Muscle layer of duodenum (tissue), 2 donors: ENCODE data around the gene TBX1.
"Not testable (repeated sequence)": the region's sequence is repeated elsewhere in the genome, so short reads cannot be mapped to it uniquely, and the experiment has no call there.

Source experiments
- H3K27ac ChIP-seq: one replicate; pipeline ENCODE4 v1.7.0; 2013; ENCODE audit warnings: mild to moderate bottlenecking, low read length
- H3K27me3 ChIP-seq: one replicate; pipeline ENCODE4 v1.7.0; 2013; ENCODE audit warnings: low read depth, mild to moderate bottlenecking, control low read depth, low read length
- H3K36me3 ChIP-seq, 2 donors: one replicate each; pipeline ENCODE4 v1.7.0; 2013; ENCODE audit warnings: low read length in 2 of 2, control low read depth in 1 of 2, mild to moderate bottlenecking in 1 of 2; ENCODE audit not compliant: insufficient read depth in 2 of 2, control insufficient read depth in 1 of 2
- H3K4me1 ChIP-seq, 2 donors: one replicate each; pipeline ENCODE4 v1.7.0; 2013; ENCODE audit warnings: low read length in 2 of 2, mild to moderate bottlenecking in 2 of 2, control low read depth in 1 of 2, moderate library complexity in 1 of 2; ENCODE audit not compliant: insufficient read depth in 2 of 2, control insufficient read depth in 1 of 2
- H3K4me3 ChIP-seq, 2 donors: one replicate each; pipeline ENCODE4 v1.7.0; 2013; ENCODE audit warnings: low read length in 2 of 2, low read depth in 1 of 2, mild to moderate bottlenecking in 1 of 2
- H3K9me3 ChIP-seq, 2 donors: one replicate each; pipeline ENCODE4 v1.7.0; 2013; ENCODE audit warnings: low read length in 2 of 2, control low read depth in 1 of 2, mild to moderate bottlenecking in 1 of 2; ENCODE audit not compliant: control insufficient read depth in 1 of 2
- donor health status: healthy.

The TBX1 gene

GRCh38 chr22:19772422-19772672 lies 11.8 kb downstream of the TBX1 start:
- peaks cover 0 to 3% of the 10 kb centered on the region in 2 donors for H3K4me1 ChIP-seq
- no peak overlapping the region for H3K27ac ChIP-seq
- H3K36me3 ChIP-seq: no peaks in the 10 kb centered on the region
- H3K27me3 ChIP-seq: peaks cover 24% of the 10 kb centered on the region
- no peaks in the 10 kb centered on the region for H3K9me3 ChIP-seq
- H3K4me3 ChIP-seq: no peak overlapping the region

GRCh38 chr22:19772673-19773469 lies 12.3 kb downstream of the TBX1 start:
- Histone ChIP-seq H3K4me1 (no peaks in the 10 kb centered on the region), H3K27me3 (peaks cover 23% of the 10 kb centered on the region), H3K4me3 (no peak overlapping the region), H3K27ac (no peak overlapping the region), H3K36me3 (no peaks in the 10 kb centered on the region), H3K9me3 (no peaks in the 10 kb centered on the region)

GRCh38 chr22:19773470-19774040 lies 13.0 kb downstream of the TBX1 start:
- Histone ChIP-seq H3K36me3 (no peaks in the 10 kb centered on the region), H3K27ac (no peak overlapping the region), H3K9me3 (no peaks in the 10 kb centered on the region), H3K4me1 (no peaks in the 10 kb centered on the region), H3K27me3 (peaks cover 16% of the 10 kb centered on the region), H3K4me3 (no peak overlapping the region)

- Histone ChIP-seq H3K9me3 (no peaks in the 10 kb centered on the region), H3K36me3 (no peaks in the 10 kb centered on the region), H3K4me3 (no peak overlapping the region), H3K27me3 (peaks cover 15% of the 10 kb centered on the region), H3K27ac (no peak overlapping the region), H3K4me1 (no peaks in the 10 kb centered on the region)
Observed at GRCh38 chr22:19774628-19775027, 14.1 kb downstream of the TBX1 start.

GRCh38 chr22:19775496-19776325 lies 15.1 kb downstream of the TBX1 start:
- Histone ChIP-seq H3K27me3 (peaks cover 9% of the 10 kb centered on the region), H3K4me3 (no peak overlapping the region), H3K36me3 (no peaks in the 10 kb centered on the region), H3K27ac (no peak overlapping the region), H3K9me3 (no peaks in the 10 kb centered on the region), H3K4me1 (no peaks in the 10 kb centered on the region)

GRCh38 chr22:19776433-19777031 lies 16.0 kb downstream of the TBX1 start:
- H3K27ac ChIP-seq: no peak overlapping the region
- peaks cover 4% of the 10 kb centered on the region for H3K27me3 ChIP-seq
- no peak overlapping the region for H3K4me3 ChIP-seq

GRCh38 chr22:19777192-19777591 lies 16.6 kb downstream of the TBX1 start:
- not testable (repeated sequence) for H3K36me3 ChIP-seq, H3K27me3 ChIP-seq, H3K4me1 ChIP-seq, H3K4me3 ChIP-seq, H3K27ac ChIP-seq, H3K9me3 ChIP-seq

More at GRCh38 chr22:19776433-19777031, 16.0 kb downstream of the TBX1 start:
- no peaks in the 10 kb centered on the region for H3K4me1 ChIP-seq
- H3K36me3 ChIP-seq: no peaks in the 10 kb centered on the region
- peaks cover 0 to under 1% of the 10 kb centered on the region in 2 donors for H3K9me3 ChIP-seq

- no peak overlapping the region for H3K4me3 ChIP-seq
- H3K9me3 ChIP-seq: peaks cover 0 to 9% of the 10 kb centered on the region in 2 donors
- no peak overlapping the region for H3K27ac ChIP-seq
- H3K4me1 ChIP-seq: no peaks in the 10 kb centered on the region
- no peaks in the 10 kb centered on the region for H3K36me3 ChIP-seq
- H3K27me3 ChIP-seq: peaks cover 4% of the 10 kb centered on the region
Observed at GRCh38 chr22:19779011-19779421, 18.4 kb downstream of the TBX1 start.

GRCh38 chr22:19779685-19780268 lies 19.2 kb downstream of the TBX1 start:
- Histone ChIP-seq H3K27me3 (peaks cover 4% of the 10 kb centered on the region), H3K27ac (no peak overlapping the region), H3K36me3 (no peaks in the 10 kb centered on the region), H3K4me1 (no peaks in the 10 kb centered on the region), H3K4me3 (no peak overlapping the region), H3K9me3 (peaks cover 0 to 9% of the 10 kb centered on the region in 2 donors)

GRCh38 chr22:19782533-19782932 lies 22.0 kb downstream of the TBX1 start:
- Histone ChIP-seq H3K27ac (no peak overlapping the region), H3K36me3 (peaks cover 0 to 1% of the 10 kb centered on the region in 2 donors), H3K27me3 (peaks cover 4% of the 10 kb centered on the region), H3K9me3 (peaks cover 0 to 9% of the 10 kb centered on the region in 2 donors), H3K4me1 (no peaks in the 10 kb centered on the region), H3K4me3 (no peak overlapping the region)
